H1 (cell line): ENCODE results near the gene KIF26B. TPM values are rescaled to one million over a fixed set of nuclear protein-coding genes. Genes with fewer than 3 reads are reported as not detected.

ENCODE experiments used
- BCL11A ChIP-seq, 2 experiments: IDR thresholded peaks; one replicate each; pipeline ENCODE4 v1.6.1; 2011; ENCODE audit warnings: low read depth in 2 of 2, low read length in 2 of 2, mild to moderate bottlenecking in 2 of 2
- CREB1 ChIP-seq: IDR thresholded peaks from 2 replicates; pipeline ENCODE4 v1.6.1; 2012; ENCODE audit warnings: inconsistent platforms
- JUN ChIP-seq: IDR thresholded peaks from 2 replicates; pipeline ENCODE4 v1.6.1; 2011; ENCODE audit warnings: low read depth, mild to moderate bottlenecking, improper control_type of control experiment, low read length
- PHF8 ChIP-seq: fragments of 200-600 bp; sonication (generic); conservative IDR thresholded peaks from 2 replicates; pipeline ENCODE4 v1.7.1; 2012; ENCODE audit warnings: low read depth, mild to moderate bottlenecking, inconsistent platforms, low read length, moderate library complexity
- SP4 ChIP-seq: IDR thresholded peaks from 2 replicates; pipeline ENCODE4 v1.6.1; 2012; ENCODE audit warnings: low read length, inconsistent platforms
- polyA plus RNA-seq, 7 experiments: library from polyadenylated mRNA; depleted of rRNA in 3 of 7; stranded (reverse) in 5 of 7; unstranded in 2 of 7; fragments of >200 nt in 5 of 7; fragments of 200-250 nt in 2 of 7; gene quantifications; 1 replicate in 5 of 7; 2 replicates in 1 of 7; 4 replicates in 1 of 7; pipeline versions ENCODE4 v1.2.1 to v1.2.3, GENCODE V29; 2011 to 2013; ENCODE audit warnings: missing spikeins in 2 of 7, mixed read lengths in 2 of 7
- total RNA-seq: library from RNA; stranded (reverse); fragmentation: NEBNext Ultra II Directional; extraction: Animal tissue kit (Norgen Biotek cat#: 25700); gene quantifications from 2 replicates; pipeline ENCODE4 v1.2.1, GENCODE V29; 2021
- TF ChIP-seq, protein P1 (sequence below): fragments of 300-600 bp; sonication (generic); IDR thresholded peaks from 2 replicates; pipeline ENCODE4 v1.7.1; 2012; ENCODE audit warnings: low read length, moderate library complexity, mild to moderate bottlenecking, inconsistent platforms; ENCODE audit not compliant: insufficient replicate concordance
- TF ChIP-seq, protein P2 (sequence below), 3 experiments: IDR thresholded peaks; 1 replicate in 2 of 3; 2 replicates in 1 of 3; pipeline versions ENCODE4 v1.5.1 to v1.6.1; 2011; ENCODE audit warnings: low read length in 3 of 3, mild to moderate bottlenecking in 3 of 3, inconsistent platforms in 2 of 3, low read depth in 1 of 3, moderate library complexity in 1 of 3; ENCODE audit not compliant: insufficient read depth in 1 of 3; ENCODE audit errors: control extremely low read depth in 1 of 3

Gene KIF26B
- total and polyA plus RNA-seq, 2 of the 8 experiments (the other 6 are each of a cell fraction or from before 2014, with no cell fraction given): 0.06 to 0.28 TPM

DNA sequence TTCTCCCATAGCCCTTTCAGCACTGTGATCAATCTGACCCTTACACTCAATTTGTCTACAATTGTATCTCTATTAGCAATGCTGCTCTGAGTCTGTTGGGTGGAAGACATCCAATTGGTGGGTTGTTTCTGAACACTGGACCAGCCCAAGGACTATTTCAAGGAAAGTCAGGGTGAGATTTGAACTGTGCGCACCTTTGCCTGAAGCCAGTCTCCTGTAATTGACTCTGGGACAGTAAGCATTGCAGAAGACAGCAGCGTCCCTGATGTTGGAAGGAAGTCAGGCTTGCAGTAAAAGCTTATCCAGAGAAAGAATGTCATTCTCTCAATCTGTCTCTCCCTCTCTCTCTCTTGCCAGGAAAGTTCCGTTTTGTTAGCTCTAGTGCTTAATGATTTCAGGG, 233.9 kb downstream of the KIF26B start (continued):
- TF ChIP-seq, protein P1, sequence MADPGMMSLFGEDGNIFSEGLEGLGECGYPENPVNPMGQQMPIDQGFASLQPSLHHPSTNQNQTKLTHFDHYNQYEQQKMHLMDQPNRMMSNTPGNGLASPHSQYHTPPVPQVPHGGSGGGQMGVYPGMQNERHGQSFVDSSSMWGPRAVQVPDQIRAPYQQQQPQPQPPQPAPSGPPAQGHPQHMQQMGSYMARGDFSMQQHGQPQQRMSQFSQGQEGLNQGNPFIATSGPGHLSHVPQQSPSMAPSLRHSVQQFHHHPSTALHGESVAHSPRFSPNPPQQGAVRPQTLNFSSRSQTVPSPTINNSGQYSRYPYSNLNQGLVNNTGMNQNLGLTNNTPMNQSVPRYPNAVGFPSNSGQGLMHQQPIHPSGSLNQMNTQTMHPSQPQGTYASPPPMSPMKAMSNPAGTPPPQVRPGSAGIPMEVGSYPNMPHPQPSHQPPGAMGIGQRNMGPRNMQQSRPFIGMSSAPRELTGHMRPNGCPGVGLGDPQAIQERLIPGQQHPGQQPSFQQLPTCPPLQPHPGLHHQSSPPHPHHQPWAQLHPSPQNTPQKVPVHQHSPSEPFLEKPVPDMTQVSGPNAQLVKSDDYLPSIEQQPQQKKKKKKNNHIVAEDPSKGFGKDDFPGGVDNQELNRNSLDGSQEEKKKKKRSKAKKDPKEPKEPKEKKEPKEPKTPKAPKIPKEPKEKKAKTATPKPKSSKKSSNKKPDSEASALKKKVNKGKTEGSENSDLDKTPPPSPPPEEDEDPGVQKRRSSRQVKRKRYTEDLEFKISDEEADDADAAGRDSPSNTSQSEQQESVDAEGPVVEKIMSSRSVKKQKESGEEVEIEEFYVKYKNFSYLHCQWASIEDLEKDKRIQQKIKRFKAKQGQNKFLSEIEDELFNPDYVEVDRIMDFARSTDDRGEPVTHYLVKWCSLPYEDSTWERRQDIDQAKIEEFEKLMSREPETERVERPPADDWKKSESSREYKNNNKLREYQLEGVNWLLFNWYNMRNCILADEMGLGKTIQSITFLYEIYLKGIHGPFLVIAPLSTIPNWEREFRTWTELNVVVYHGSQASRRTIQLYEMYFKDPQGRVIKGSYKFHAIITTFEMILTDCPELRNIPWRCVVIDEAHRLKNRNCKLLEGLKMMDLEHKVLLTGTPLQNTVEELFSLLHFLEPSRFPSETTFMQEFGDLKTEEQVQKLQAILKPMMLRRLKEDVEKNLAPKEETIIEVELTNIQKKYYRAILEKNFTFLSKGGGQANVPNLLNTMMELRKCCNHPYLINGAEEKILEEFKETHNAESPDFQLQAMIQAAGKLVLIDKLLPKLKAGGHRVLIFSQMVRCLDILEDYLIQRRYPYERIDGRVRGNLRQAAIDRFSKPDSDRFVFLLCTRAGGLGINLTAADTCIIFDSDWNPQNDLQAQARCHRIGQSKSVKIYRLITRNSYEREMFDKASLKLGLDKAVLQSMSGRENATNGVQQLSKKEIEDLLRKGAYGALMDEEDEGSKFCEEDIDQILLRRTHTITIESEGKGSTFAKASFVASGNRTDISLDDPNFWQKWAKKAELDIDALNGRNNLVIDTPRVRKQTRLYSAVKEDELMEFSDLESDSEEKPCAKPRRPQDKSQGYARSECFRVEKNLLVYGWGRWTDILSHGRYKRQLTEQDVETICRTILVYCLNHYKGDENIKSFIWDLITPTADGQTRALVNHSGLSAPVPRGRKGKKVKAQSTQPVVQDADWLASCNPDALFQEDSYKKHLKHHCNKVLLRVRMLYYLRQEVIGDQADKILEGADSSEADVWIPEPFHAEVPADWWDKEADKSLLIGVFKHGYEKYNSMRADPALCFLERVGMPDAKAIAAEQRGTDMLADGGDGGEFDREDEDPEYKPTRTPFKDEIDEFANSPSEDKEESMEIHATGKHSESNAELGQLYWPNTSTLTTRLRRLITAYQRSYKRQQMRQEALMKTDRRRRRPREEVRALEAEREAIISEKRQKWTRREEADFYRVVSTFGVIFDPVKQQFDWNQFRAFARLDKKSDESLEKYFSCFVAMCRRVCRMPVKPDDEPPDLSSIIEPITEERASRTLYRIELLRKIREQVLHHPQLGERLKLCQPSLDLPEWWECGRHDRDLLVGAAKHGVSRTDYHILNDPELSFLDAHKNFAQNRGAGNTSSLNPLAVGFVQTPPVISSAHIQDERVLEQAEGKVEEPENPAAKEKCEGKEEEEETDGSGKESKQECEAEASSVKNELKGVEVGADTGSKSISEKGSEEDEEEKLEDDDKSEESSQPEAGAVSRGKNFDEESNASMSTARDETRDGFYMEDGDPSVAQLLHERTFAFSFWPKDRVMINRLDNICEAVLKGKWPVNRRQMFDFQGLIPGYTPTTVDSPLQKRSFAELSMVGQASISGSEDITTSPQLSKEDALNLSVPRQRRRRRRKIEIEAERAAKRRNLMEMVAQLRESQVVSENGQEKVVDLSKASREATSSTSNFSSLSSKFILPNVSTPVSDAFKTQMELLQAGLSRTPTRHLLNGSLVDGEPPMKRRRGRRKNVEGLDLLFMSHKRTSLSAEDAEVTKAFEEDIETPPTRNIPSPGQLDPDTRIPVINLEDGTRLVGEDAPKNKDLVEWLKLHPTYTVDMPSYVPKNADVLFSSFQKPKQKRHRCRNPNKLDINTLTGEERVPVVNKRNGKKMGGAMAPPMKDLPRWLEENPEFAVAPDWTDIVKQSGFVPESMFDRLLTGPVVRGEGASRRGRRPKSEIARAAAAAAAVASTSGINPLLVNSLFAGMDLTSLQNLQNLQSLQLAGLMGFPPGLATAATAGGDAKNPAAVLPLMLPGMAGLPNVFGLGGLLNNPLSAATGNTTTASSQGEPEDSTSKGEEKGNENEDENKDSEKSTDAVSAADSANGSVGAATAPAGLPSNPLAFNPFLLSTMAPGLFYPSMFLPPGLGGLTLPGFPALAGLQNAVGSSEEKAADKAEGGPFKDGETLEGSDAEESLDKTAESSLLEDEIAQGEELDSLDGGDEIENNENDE: no peak
- TF ChIP-seq CREB1 (no peak), SP4 (no peak), JUN (no peak), PHF8 (no peak), BCL11A (IDR thresholded peaks at IDR 0.05; ENCODE audit: low read depth in 2 of 2, low read length in 2 of 2) (no peak)
- TF ChIP-seq, protein P2, sequence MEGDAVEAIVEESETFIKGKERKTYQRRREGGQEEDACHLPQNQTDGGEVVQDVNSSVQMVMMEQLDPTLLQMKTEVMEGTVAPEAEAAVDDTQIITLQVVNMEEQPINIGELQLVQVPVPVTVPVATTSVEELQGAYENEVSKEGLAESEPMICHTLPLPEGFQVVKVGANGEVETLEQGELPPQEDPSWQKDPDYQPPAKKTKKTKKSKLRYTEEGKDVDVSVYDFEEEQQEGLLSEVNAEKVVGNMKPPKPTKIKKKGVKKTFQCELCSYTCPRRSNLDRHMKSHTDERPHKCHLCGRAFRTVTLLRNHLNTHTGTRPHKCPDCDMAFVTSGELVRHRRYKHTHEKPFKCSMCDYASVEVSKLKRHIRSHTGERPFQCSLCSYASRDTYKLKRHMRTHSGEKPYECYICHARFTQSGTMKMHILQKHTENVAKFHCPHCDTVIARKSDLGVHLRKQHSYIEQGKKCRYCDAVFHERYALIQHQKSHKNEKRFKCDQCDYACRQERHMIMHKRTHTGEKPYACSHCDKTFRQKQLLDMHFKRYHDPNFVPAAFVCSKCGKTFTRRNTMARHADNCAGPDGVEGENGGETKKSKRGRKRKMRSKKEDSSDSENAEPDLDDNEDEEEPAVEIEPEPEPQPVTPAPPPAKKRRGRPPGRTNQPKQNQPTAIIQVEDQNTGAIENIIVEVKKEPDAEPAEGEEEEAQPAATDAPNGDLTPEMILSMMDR (IDR thresholded peaks at IDR 0.05; ENCODE audit: control extremely low read depth in 1 of 3, insufficient read depth in 1 of 3, low read depth in 1 of 3, low read length in 3 of 3): no peak
